Tibial nerve (tissue), 3 donors: ENCODE results near the gene TBC1D3K.

ENCODE experiments used
- POLR2A ChIP-seq, 2 donors: fragments of 450-650 bp; IDR thresholded peaks; one replicate each; pipeline ENCODE4 v1.6.1; 2017; ENCODE audit warnings: antibody characterized with exemption in 2 of 2, mild to moderate bottlenecking in 2 of 2, moderate library complexity in 2 of 2
- TF ChIP-seq, protein P1 (sequence below), 5 experiments: fragments of 200-600 bp in 3 of 5; fragments of 450-650 bp in 2 of 5; sonication (generic) in 3 of 5; IDR thresholded peaks; one replicate each; pipeline ENCODE4 v1.5.1; 2016 to 2019; ENCODE audit warnings: antibody characterized with exemption in 5 of 5, mild to moderate bottlenecking in 3 of 5, moderate library complexity in 2 of 5

GRCh38 chr17:37884516-37884915 is 39.7 kb upstream of the TBC1D3K start:
- TF ChIP-seq, protein P1, sequence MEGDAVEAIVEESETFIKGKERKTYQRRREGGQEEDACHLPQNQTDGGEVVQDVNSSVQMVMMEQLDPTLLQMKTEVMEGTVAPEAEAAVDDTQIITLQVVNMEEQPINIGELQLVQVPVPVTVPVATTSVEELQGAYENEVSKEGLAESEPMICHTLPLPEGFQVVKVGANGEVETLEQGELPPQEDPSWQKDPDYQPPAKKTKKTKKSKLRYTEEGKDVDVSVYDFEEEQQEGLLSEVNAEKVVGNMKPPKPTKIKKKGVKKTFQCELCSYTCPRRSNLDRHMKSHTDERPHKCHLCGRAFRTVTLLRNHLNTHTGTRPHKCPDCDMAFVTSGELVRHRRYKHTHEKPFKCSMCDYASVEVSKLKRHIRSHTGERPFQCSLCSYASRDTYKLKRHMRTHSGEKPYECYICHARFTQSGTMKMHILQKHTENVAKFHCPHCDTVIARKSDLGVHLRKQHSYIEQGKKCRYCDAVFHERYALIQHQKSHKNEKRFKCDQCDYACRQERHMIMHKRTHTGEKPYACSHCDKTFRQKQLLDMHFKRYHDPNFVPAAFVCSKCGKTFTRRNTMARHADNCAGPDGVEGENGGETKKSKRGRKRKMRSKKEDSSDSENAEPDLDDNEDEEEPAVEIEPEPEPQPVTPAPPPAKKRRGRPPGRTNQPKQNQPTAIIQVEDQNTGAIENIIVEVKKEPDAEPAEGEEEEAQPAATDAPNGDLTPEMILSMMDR (IDR thresholded peaks at IDR 0.05), result no peak
- no peak for TF ChIP-seq POLR2A (IDR thresholded peaks at IDR 0.05)
